NCI-H128 (cell line): Measurements from ENCODE around the gene PGBD5.

Experiments used
- DNase-seq: peaks from one replicate; lab custom pipeline; 2025; ENCODE audit not compliant: unreplicated experiment; lab: John Stamatoyannopoulos, UW

PGBD5 gene

DNA sequence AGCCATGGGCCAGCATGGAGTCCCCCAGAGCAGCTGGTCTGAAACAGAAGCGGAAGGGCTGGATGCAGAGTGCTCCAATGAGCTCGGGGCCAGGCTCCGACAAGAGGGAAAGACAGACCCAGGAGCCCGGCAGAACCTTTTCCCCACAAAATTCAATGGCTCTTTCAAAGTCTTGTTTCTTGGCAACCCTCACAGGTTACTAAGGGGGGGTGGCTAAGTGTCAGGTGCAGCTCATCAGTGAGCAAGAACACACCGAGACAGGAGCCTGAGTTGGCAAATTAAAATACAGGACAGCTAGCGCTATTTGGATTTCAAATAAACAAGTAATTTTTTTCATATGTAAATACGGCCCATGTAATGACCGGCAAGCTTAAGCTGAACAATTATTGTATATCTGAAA, 27.3 kb downstream of the PGBD5 start:
- DNase-seq: no peak

DNA sequence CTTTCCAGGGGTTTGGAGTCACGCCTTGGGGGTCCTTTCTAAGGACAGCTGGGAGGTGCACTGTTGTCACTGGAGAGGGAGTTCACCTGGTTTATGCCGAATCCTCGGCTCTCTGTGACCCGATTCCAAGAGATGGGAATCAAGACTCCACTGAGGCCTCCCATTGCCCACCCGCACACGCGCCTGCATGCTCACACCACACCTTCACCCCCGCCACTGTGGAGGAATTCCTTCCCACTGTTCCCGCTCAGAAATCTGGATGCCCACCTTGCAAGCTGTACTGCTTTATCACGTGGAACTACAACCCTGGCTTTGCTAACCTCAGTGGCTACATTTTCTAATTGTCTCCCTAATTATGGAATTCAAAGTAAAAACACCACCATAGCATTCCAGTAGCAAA, 29.2 kb downstream of the PGBD5 start:
- DNase-seq: no peak

DNA sequence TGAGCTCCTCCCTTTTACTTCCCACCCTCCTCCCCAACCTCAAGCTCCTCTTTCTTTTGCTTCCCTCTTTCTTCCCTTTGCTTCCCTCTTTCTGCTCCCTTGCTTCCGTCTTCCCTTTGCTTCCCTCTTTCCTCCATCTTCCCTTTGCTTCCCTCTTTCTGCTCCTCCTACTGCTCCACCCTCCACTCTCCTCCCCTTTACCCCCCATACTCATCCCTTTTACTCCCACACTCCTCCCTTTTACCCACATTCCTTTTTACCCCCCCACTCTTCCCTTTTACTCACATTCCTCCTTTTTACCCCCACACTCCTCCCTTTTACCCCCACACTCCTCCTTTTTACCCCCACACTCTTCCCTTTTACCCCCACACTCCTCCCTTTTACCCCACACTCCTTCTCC, 30.2 kb downstream of the PGBD5 start:
- DNase-seq: no peak

DNA sequence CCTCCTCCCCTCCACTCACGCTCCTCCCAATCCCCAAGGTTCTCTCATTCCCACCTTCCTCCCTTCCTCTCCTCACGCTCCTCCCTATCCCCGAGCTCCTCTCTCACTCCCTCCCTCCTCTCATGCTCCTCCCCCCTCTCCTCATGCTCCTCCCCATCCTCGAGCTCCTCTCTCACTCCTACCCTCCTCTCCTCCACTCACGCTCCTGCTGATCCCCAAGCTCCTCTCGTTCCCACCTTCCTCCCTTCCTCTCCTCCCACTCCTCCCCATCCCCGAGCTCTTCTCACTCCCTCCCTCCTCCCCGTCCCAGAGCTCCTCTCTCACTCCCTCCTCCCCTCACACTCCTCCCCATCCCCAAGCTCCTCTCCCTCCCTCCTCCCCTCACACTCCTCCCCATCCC, 31.4 kb downstream of the PGBD5 start:
- DNase-seq: no peak

DNA sequence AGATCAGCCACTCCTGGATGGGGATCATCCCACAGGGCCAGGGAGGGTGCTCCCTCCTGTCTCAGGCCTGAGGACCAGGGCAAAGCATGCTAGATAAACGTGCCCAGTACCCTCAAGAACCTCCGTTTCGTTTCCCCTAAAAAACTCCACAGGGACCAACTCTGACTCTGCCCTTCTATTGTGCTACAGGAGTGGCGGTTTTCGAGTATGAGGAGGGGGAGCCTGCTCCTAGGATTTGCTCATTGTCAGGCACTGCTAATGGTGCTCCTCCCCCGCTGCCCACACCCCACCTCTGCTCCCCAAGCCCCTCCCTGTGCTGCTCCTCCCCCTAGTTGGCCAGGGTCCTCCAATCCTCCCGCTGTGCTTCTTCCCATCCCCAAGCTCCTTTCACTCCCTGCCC, 32.0 kb downstream of the PGBD5 start:
- no peak for DNase-seq

DNA sequence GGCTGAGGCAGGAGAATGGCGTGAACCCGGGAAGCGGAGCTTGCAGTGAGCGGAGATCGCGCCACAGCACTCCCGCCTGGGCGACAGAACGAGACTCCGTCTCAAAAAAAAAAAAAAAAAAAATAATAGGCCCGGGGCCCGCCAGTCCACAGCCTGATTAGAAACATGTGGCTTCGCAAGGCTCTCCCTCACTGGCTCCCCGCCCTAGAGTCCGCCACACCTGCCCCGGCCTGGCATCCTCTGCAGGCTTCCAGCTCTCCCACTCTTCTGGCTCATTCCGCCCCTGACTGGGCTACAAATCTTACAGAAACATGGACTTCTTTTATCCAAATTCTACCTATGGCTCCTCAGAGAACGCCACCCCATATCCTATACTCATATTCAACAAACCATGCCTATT, 32.4 kb downstream of the PGBD5 start:
- no peak for DNase-seq

DNA sequence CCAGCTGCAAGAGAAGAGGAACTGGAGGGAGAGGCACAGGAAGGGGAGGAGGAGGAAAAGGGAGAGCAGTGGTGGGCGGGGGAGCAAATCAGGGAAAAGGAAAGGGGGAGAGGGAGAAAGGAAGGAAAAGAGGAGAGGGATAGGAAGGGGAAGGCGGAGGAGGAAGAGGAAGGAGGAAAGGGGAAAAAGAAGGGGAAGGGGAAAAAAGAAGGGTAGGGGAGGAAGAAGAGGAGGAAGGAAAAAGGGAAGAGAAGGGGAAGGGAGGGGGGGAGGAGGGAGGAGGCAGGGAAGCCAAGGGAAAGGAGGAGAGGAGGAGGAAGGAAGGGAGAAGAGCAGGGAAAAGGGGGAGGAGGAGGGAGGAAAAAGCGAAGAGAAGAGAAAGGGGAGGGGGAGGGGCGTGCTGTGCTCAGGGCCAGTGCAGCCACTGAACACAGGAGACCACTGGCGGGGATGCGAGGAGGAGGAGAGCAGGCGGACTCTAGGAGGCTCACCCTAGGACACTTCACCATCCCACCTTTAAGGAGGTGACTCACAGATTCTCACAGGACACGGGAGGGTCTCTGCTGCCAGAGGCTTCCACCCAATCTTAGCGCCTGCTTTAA, 33.1 kb downstream of the PGBD5 start:
- no peak for DNase-seq

DNA sequence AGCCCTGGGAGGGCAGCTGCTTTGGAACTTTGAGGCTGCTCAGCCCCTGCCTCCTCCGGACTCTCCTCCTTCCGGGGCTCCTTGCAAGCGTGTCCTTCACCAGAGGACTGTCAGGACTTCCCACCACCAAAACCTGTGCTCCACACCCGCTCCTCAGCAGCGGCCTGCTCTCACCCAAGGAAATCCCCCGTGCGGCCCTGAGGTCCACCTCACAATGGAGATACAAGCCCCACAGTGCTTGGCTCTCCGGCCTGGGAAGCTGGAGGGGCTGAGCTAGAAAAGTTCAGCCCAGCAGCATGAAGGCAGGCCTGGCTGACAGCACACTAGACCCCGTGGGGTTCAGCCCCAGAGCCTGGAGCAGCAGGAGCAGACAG, 33.6 kb downstream of the PGBD5 start:
- DNase-seq: no peak

DNA sequence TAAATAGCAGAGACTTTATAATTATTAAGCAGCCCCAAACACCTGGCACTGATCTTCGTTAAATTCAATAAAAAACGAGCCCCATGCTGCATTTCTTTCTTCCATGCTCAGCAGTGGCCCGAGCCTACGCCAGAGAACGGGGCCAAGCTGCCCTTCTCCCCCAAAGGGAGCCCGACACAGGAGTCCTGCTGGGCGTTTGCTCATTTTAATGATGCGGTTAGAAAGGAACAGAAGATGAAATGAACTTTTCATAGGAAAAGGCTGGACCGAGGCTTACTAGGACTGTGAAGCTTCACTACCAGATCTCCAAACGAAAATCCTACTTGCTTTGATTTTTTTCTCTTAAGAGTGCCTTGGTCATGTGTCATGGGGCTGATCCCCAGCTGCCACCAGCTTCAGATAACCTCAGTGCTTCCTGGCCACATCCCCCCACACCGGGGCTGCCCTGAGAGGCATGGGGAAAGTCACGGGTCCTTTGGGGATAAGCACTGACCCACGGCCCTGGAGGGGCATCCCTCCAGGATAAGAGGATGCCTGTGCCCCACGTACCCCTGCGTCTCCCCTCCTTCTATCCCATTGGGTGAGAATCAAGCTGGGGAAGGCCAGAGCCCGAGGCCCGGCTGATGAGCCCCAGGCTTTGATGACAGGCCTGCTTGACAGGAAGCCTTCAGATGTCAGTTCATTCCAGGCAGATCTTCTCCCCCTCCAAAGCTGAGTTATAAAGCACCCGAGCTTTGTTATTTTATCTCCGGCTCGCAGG, 34.2 kb downstream of the PGBD5 start:
- no peak for DNase-seq

DNA sequence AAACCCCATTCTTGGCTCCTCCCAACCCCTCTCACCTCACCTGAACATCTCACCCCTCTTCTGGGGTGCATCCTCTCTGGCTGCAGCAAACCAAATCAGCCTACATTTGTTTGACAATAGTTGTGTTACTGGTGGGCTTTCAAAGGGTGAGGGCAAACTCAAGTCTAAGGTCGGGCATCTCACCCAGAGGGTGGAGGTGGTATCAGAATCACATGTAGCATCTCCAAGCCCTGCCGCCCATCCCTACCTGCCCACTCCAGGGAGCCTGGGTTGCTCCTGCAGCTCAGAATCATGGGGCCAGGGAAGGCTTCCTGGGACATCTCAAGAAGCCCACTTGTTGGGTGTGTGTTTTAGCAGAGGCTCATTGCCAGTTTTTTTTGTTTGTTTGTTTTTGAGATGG, 35.8 kb downstream of the PGBD5 start:
- no peak for DNase-seq

DNA sequence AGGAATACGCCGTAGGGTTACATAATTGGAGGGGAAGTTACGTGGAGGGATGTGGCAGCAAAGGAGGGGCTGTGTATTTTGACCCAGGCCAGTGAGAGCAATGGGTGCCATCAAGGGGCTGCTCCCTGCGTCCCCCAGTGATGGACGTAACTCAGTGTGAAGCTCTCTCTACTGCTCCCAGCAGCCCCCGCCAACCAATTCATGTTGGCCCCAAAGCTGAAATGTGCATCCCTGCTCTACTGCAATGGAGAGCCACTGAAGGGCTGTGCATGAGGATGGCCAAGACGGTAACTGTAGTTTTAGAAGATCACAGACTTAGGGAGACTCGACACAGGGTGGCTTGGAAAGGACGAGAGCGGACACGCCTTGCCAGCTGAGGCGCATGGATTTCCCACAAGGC, 38.3 kb downstream of the PGBD5 start:
- no peak for DNase-seq

DNA sequence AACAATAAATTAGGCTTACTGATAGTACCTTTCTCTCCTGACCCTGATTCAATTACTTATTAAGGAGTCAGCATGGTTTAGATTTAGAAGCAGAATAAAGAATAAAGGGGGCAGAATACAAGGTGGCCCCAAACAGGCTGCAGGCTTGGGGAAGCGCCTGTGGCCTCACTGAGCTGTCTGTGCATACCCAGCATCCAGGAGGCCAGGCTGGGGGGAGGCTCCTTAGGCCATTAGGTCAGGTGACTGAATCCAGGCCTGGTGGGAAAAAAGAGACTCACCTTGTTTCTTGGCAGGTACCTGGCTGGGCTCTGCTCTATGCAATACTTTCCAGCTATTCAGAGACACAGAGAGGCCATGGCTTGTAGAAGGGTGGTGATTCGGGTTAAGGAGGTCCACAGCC, 38.8 kb downstream of the PGBD5 start:
- no peak for DNase-seq

DNA sequence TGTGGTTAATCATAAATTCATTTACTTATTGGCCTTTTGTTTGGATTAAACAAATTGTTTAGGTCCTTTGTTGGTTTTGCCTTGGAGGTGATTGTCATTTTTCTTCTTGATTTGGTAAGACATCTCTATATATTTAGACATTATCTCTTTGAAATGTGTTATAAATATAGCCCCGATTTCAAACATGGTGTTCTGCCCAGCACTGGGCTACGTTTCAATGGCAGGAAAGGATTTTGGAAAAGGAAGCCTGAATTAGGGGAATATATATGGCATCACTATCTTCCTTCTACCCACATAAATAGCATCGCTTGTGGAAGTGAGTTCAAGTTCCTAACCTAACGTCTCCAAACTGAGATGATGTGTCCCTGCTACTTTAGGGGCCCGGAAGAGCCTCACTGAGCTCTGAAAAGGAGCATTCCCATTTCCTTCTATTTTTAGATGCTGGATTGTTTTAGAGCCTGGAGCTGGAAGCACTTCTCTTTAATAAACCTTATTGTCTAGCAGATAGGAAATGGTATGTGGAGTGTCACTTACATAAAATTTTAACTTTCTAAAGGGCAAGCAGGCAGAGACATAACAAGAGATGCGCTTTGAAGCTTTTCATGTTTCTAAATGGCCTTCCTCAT, 39.4 kb downstream of the PGBD5 start:
- DNase-seq: no peak

DNA sequence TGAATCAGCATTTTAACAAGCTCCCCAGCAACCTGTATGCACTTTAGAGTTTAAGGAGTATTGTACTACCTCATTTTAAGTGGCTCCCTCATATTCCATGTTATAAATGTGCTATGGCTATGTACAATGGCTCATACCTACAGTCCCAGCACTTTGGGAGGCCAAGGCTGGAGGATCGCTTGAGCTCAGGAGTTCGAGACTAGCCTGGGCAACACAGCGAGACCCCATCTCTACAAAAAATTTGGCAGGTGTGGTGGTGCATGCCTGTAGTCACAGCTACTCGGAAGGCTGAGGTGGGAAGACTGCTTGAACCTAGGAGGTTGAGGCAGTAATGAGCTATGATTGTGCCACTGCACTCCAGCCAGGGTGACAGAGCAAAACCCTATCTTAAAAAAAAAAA, 40.2 kb downstream of the PGBD5 start:
- no peak for DNase-seq

DNA sequence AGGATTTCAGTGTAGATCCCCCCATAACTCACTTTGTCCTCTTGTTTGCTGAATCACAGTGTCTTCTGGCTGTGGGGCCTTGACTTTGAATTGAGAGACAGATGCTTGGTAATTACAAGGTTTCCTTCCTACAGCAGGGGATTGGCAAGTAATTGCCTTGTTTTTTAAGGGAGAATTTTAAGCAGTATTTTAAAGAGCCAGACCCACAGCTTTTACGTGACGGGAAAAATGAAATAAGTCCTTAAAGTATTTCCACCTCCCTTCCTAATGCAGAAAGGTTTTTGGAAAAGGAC, 41.0 kb downstream of the PGBD5 start:
- DNase-seq: no peak

DNA sequence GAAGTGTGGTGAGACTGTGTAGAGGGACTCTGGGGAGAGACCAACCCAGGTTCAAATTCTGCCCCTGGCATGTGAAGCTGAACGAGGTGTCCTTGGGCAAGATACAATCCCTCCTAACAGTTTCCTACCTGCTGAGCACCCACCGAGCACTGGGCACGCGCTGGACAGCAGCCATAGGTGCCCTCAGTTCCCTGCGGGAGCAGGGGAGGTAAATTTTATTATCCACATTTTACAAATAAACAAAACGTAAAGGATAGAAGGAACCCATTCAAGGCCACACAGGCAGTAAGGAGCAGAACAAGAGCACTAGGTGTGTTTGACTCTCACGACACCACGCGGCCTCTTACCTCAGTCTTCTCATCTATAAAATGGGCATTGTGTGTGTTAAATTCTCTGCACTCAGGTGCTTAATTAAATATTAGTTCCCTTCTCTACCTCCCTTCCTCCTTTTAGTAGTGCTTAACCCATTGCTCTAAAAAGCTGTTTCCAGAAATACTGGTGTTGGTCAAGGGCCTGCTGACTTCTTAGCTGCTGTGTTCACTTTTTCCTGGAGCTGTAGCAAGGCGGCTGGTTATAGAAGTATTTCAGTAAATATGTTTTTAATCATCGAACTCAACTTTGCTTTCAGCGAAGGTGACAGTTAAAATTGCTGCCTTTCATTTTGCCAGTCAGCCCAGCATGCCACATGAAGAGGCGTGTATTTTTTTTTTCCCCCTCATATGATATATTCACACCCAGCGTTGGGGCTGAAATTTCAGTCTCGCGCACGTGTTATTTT, 41.6 kb downstream of the PGBD5 start:
- DNase-seq: no peak

DNA sequence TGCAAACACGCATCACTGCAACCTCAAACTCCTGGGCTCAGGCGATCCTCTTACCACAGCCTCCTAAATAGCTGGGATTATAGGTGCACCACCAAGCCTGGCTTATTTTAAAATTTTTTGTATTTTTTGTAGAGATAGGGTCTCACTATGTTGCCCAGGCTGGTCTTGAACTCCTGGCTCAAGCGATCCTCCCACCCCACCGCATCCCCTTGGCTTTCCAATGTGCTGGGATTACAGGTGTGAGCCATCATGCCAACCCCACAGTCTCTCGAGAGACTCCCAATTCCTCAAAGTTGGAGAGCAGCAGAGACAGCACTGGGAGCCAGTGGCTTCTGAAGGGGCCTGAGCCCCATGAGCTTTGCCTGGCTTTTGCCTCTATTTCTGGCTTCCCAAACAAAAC, 42.7 kb downstream of the PGBD5 start:
- no peak for DNase-seq

DNA sequence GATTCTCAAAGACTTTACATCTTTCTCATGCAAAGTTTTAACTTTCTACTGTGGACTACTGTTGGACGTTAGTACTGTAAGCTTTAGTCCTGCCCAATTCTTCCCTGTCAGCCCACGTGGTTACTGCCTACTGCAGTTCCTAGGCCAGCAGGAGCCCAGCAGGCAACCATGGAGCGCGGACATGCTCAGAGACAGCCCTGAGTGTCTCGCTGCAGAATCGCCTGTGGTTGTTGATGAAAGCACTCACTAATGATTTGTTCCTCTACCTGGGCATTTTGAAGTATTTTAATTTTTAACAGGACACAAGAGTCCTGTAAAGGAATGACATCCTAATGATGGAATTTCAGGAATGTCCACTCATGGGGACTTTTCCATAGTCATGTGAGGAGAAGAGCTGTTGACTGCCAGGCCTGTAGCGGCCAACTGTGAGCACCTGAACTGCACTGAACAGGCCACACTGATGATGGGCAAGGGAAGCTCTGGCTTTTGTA, 44.1 kb downstream of the PGBD5 start:
- DNase-seq: no peak

DNA sequence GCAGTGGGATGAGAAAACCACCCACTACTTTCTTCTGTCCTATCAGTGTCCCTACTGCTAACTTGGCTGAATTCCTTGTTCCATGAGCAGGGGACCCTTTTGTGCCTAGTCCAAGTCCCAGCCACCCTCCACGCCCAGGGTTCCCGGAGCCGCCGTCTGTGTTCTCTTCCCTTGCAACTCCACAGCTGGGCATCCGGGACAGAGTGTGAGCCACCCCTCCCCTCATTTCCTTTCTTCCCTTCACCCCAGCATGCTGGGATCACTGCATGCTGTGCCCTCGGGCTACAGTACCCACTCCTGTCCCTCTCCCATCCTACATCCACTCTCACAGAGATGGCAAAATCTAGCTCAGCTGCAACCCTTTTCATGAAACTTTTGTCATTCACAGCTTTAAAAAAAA, 44.5 kb downstream of the PGBD5 start:
- no peak for DNase-seq

DNA sequence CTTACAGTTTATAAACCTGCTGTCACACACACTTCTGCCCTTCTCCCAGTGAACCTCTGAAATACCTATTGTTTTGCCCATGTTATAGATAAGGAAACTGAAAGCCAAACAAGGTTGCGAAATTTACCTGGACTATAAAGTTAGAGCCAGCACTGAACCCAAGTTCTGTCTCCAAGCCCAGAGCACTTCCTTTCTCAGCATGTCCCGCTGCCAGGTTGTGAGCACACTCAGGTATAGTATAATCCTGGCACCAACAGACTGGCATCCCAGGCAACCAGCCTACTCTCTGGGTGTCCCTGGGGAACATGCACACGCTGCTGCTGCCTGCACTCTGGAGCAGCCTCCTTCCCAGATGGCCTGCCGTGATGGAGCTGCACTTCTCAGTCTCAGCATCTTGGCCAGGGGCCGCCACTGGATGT, 45.1 kb downstream of the PGBD5 start:
- no peak for DNase-seq

DNA sequence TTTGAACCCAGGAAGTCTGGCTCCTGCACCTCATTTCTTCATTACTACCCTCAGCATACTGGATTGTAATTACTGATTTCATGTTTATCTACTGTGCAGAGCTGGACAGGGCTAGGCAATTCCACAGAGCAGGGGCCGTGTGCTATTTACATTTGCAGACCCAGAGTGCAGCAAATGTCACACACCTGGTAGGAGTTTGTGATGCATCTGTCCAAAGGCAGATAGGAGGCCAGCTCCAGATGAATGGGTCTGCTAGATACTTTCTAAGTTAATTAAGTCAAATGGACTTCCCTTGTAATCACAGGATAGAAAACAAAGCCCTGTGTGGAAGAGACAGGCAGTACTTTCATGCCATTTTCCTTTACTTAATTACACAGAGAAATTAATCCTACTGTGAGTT, 46.2 kb downstream of the PGBD5 start:
- DNase-seq: no peak

DNA sequence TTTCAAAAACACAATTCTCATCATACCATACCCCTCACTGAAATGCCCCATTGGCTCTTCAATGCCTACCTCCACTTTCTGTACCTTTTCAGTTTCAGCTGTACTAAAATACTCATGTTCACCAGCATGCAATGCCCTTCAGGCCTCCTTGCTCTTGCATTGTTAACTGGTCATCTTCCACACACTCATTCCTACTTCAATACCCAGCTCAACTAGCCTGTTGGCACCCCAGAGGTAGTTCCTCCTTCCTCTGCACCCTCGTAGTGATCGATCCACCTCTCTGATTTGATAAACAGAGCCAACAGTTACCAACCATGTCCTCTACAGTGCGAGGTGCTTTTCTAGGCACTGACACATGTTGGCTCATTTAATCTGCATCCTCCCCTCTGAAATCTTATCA, 46.7 kb downstream of the PGBD5 start:
- DNase-seq: no peak
